HG03520 (cell line): ENCODE results near the gene SNPH.

Experiments used
- ATAC-seq: cut with Tn5 transposase; IDR thresholded peaks from one replicate; pipeline ENCODE4 v1.9.1; 2021; ENCODE audit warnings: mild to moderate bottlenecking, moderate library complexity; ENCODE audit not compliant: unreplicated experiment

SNPH gene

GRCh38 chr20:1321654-1321939, 55.5 kb downstream of the SNPH start:
- no peak for ATAC-seq

GRCh38 chr20:1322511-1323245, 56.6 kb downstream of the SNPH start:
- no peak for ATAC-seq

- no peak for ATAC-seq
These were observed 57.2 kb downstream of the SNPH start for GRCh38 chr20:1323256-1323655.

- ATAC-seq = no peak
These were observed 57.9 kb downstream of the SNPH start for GRCh38 chr20:1323830-1324597.

GRCh38 chr20:1324598-1325172, 58.6 kb downstream of the SNPH start:
- ATAC-seq = no peak

- ATAC-seq = peak; percentile 77
These were observed 59.3 kb downstream of the SNPH start for GRCh38 chr20:1325173-1326030.

- ATAC-seq = no peak
These were observed 60.2 kb downstream of the SNPH start for GRCh38 chr20:1326031-1326930.

GRCh38 chr20:1327241-1327653, 61.2 kb downstream of the SNPH start:
- no peak for ATAC-seq

- ATAC-seq = no peak
These were observed 62.0 kb downstream of the SNPH start for GRCh38 chr20:1327827-1328679.

- no peak for ATAC-seq
These were observed 62.7 kb downstream of the SNPH start, which contains the start of gene SDCBP2 for GRCh38 chr20:1328680-1329330. TSS of gene SDCBP2 (minus strand) at chr20:1329139. CDS start at chr20:1320416, 8,723 bp downstream.

- no peak for ATAC-seq
These were observed 64.2 kb downstream of the SNPH start for GRCh38 chr20:1330075-1330830.

- no peak for ATAC-seq
These were observed 65.0 kb downstream of the SNPH start for GRCh38 chr20:1331101-1331500.

- ATAC-seq = no peak
These were observed 65.8 kb downstream of the SNPH start for GRCh38 chr20:1331801-1332453.

GRCh38 chr20:1332749-1333300, 66.7 kb downstream of the SNPH start:
- no peak for ATAC-seq

GRCh38 chr20:1333462-1334369, 67.6 kb downstream of the SNPH start:
- ATAC-seq = no peak

GRCh38 chr20:1334370-1334731, 68.3 kb downstream of the SNPH start:
- ATAC-seq = no peak
